Measurements from ENCODE around the gene COLGALT1. TPM values are rescaled to one million over a fixed set of nuclear protein-coding genes. Genes with fewer than 3 reads are reported as not detected.
"Not testable (repeated sequence)": the region's sequence is repeated elsewhere in the genome, so short reads cannot be mapped to it uniquely, and the experiment has no call there.

Gene COLGALT1
- total RNA-seq, 1 donor = 25.3 TPM

DNA sequence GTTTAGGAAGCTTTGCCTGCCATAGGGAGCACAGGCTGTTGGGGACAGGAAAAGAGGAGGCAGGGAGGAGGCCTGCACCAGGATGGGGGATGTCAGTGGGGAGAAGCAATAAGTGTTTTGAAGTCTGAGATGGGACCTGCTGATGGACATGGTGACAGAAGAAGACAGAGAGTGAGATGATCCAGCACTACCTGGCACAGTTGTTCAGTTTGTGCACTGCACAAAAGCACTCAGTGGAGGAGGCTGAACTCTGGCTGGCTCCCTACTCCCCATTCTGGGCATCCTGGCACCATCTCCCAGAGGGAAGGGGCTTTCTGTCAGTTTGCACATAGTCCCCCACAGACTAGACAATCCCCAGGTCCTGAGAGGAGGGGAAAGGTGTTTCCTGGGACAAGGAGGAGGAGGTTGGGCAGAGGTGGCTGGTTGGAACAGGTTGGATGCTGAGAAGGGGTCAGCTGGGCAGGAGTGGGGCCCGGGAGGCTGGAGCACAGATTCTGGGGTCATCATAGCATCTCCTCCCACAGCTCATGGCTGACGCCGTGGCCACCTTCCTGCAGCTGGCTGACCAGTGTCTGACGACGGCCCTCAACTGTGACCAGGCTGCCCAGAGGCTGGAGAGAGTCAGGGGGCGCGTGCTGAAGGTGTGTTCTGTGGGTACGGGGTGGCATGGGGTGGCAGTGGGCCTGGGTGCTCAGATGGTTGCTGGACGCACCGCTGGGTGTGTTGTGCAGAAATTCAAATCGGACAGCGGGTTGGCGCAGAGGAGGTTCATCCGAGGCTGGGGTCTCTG is 12.5 kb upstream of the COLGALT1 start:
- H3K4me3 ChIP-seq (ENCODE audit: low read length) = no peak overlapping the region
- H3K9me3 ChIP-seq (ENCODE audit: low read depth, low read length) = no peaks in the 10 kb centered on the region
- no peaks in the 10 kb centered on the region for H3K27me3 ChIP-seq (ENCODE audit: insufficient read depth, low read length)
- peaks cover 16% of the 10 kb centered on the region for H3K4me1 ChIP-seq (ENCODE audit: insufficient read depth, low read length)

DNA sequence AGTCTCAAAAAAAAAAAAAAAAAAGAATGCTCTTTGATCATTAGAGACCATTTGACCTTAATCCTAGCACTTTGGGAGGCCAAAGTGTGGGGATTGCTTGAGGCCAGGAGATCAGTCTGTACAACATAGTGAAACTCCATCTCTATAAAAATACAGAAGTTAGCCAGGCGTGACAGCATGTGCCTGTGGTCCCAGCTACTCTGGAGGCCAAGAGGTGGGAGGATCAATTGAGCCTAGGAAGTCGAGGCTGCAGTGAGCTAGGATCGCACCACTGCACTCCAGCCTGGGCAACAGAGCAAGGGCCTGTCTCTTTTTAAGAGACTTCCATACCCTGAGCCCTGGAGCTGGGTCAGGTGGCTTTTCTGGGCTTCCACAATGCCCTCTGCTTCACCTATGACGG is 11.5 kb upstream of the COLGALT1 start:
- peaks cover 6% of the 10 kb centered on the region for H3K4me1 ChIP-seq (ENCODE audit: insufficient read depth, low read length)
- no peak overlapping the region for H3K4me3 ChIP-seq (ENCODE audit: low read length)
- no peaks in the 10 kb centered on the region for H3K9me3 ChIP-seq (ENCODE audit: low read depth, low read length)
- no peaks in the 10 kb centered on the region for H3K27me3 ChIP-seq (ENCODE audit: insufficient read depth, low read length)

DNA sequence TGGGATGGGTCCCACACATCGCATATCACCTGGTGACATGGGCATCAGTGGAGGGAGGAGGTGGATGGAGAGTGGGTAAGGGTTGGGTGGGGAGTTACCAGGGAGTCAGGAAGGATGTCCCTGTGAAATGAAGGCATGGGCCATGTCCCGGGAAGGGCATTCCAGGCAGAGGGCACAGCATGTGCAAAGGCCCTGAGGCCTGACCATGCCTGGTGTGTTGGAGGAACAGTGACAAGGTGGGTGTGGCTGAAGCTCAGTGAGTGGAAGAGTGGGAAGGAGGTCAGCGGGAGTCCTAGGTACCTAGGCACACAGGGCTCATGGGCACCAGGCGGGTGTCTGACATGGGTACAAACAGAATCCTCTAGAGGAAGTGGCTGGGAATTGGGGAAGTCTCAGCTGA is 11.0 kb upstream of the COLGALT1 start:
- Histone ChIP-seq H3K9me3 (ENCODE audit: low read depth, low read length) (no peaks in the 10 kb centered on the region), H3K27me3 (ENCODE audit: insufficient read depth, low read length) (no peaks in the 10 kb centered on the region), H3K4me1 (ENCODE audit: insufficient read depth, low read length) (peaks cover 2% of the 10 kb centered on the region), H3K4me3 (ENCODE audit: low read length) (no peak overlapping the region)

DNA sequence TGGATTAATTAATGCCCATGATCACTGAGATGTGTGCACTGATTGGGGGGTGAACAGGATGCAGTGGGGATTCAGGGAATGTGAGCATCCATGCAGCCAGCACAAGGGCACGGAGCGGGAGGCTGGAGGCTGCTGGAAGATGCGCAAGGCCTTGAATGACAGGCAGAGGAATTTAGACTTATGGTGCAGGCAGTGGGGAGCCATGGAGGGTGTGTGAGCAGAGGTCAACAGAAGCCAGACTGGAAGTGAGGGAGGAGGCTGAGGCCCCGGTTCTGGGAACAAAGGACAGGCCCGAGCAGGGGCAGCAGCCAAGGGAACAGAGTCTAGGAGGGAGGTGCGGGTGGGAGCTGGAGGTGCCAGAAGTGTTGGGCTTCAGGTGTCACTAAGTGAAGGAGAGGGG is 7.3 kb upstream of the COLGALT1 start:
- H3K27me3 ChIP-seq (ENCODE audit: insufficient read depth, low read length) = no peaks in the 10 kb centered on the region
- H3K4me1 ChIP-seq (ENCODE audit: insufficient read depth, low read length) = no peaks in the 10 kb centered on the region
- no peaks in the 10 kb centered on the region for H3K9me3 ChIP-seq (ENCODE audit: low read depth, low read length)
- H3K4me3 ChIP-seq (ENCODE audit: low read length) = no peak overlapping the region

DNA sequence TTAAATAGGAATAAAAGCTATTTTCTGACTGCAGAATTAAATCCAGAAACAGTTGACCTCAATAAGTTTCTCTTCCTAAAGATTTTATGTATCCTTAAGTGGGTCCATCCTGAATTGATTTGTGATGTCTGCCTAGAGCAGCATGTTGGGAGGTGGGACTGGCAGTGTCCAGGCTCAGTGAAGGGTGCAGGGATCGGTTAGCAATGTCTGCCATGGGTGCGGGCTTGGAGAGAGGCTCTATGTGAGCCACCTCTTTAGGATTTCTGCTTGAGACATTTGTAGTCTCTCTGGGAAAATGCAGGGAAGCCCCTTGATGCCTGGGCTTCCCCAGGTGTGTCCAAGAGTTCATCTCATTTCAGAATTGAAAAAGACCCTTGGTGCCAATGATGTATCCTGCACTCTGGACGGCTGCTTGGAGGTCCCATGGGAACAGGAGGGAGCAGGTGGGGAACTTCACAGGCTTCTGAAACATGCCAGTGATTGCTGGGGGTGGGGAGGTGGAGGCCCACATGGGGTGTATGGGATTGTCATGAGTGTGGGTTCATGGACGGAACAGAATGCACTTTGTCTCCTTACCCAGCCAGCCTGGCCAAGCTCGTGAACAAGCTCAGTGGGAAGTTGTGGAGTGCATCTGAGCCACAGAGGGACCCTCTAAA is 6.2 kb upstream of the COLGALT1 start:
- Histone ChIP-seq H3K4me3 (ENCODE audit: low read length) (no peak overlapping the region), H3K4me1 (ENCODE audit: insufficient read depth, low read length) (no peaks in the 10 kb centered on the region), H3K27me3 (ENCODE audit: insufficient read depth, low read length) (no peaks in the 10 kb centered on the region), H3K9me3 (ENCODE audit: low read depth, low read length) (no peaks in the 10 kb centered on the region)

DNA sequence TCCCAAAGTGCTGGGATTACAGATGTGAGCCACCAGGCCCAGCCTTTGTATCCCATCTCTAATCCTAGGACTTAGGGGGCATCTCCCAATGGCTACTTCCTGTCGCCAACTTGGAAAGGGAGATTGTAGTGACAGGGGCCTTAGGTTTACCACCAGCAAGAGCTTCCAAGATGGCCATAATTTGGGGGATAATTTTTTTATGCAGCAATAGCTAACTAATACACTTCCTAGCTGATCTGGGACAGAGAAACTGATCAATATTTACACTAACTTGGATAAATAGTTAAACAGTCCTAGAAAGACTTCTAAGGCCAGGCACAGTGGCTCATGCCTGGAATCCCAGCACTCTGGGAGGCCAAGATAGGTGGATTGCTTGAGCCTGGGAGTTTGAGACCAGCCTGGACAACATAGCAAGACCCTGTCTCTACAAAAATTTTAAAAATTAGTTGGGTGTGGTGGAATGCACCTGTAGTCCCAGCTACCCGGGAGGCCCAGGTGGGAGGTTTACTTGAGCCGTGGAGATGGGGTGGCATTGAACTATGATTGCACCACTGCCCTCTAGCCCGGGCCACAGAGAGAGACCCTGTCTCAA is 5.3 kb upstream of the COLGALT1 start:
- Histone ChIP-seq H3K4me3 (ENCODE audit: low read length) (no peak overlapping the region), H3K4me1 (ENCODE audit: insufficient read depth, low read length) (peaks cover 5% of the 10 kb centered on the region), H3K9me3 (ENCODE audit: low read depth, low read length) (no peaks in the 10 kb centered on the region), H3K27me3 (ENCODE audit: insufficient read depth, low read length) (no peaks in the 10 kb centered on the region)

DNA sequence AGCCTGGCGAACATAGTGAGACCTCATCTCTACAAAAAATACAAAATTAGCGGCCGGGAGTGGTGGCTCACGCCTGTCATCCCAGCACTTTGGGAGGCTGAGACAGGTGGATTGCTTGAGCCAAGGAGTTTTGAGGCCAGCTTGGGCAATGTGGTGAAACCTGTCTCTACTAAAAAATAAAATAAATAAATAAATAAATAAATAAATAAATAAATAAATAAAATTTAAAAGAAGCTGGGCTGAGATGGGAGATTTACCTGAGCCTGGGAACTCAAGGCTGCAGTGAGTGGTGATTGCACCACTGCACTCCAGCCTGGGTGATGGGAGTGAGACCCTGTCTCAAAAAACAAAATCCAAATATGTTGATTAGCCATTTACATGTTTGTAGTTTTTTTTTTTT is 2.7 kb upstream of the COLGALT1 start:
- not testable (repeated sequence) for H3K4me3 ChIP-seq (ENCODE audit: low read length); H3K27me3 ChIP-seq (ENCODE audit: insufficient read depth, low read length); H3K9me3 ChIP-seq (ENCODE audit: low read depth, low read length)
- H3K4me1 ChIP-seq (ENCODE audit: insufficient read depth, low read length) = peaks cover 24% of the 10 kb centered on the region

DNA sequence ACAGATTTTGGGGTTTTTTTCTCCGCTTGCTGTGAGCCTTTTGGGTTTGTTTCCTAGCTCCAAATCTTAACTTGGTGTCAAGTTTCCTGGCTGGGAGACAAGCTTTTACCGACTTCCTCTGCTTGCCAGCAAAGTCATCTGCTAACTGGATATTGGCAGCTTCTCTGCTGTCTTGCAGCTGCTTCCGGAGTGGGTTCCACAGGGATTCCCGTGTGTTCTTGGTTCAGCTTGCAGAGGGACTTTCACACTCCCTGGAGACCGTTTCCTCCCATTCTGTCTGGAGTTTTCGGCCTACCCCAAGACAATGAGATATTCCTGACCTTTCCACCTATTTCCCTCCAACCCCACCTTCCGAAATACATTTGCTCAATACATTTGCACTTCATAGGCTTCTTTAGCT is 2.2 kb upstream of the COLGALT1 start:
- H3K27me3 ChIP-seq (ENCODE audit: insufficient read depth, low read length) = no peaks in the 10 kb centered on the region
- peaks cover 29% of the 10 kb centered on the region for H3K4me1 ChIP-seq (ENCODE audit: insufficient read depth, low read length)
- H3K9me3 ChIP-seq (ENCODE audit: low read depth, low read length) = no peaks in the 10 kb centered on the region
- H3K4me3 ChIP-seq (ENCODE audit: low read length) = no peak overlapping the region

DNA sequence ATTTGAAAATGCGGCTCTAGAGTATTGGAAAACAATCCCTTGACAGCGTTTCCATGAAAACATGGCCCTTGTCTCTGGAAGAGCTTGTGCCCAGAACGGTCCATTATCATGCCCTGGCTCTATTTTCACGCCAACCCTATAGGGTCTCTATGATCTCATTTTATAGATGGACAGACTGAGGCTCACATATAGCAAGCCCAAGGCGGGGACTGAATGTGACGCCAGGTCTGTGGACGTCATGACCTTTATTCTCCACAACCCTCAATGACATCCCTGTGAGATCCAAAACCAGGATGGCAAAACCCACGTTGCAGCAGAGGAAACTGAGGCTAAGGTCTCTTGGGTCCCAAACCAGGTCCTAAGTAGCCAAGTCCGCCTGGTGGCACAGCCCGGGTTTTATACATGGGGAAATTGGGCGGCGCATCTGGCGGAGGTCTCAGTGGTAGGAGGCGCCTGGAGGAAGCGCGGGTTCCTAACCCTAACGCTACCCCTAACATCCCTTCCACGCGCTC is 425 bp upstream of the COLGALT1 start:
- peak overlapping the region; percentile 86 for H3K4me3 ChIP-seq (ENCODE audit: low read length)
- peaks cover 44% of the 10 kb centered on the region for H3K4me1 ChIP-seq (ENCODE audit: insufficient read depth, low read length)
- H3K9me3 ChIP-seq (ENCODE audit: low read depth, low read length) = no peaks in the 10 kb centered on the region
- no peaks in the 10 kb centered on the region for H3K27me3 ChIP-seq (ENCODE audit: insufficient read depth, low read length)

DNA sequence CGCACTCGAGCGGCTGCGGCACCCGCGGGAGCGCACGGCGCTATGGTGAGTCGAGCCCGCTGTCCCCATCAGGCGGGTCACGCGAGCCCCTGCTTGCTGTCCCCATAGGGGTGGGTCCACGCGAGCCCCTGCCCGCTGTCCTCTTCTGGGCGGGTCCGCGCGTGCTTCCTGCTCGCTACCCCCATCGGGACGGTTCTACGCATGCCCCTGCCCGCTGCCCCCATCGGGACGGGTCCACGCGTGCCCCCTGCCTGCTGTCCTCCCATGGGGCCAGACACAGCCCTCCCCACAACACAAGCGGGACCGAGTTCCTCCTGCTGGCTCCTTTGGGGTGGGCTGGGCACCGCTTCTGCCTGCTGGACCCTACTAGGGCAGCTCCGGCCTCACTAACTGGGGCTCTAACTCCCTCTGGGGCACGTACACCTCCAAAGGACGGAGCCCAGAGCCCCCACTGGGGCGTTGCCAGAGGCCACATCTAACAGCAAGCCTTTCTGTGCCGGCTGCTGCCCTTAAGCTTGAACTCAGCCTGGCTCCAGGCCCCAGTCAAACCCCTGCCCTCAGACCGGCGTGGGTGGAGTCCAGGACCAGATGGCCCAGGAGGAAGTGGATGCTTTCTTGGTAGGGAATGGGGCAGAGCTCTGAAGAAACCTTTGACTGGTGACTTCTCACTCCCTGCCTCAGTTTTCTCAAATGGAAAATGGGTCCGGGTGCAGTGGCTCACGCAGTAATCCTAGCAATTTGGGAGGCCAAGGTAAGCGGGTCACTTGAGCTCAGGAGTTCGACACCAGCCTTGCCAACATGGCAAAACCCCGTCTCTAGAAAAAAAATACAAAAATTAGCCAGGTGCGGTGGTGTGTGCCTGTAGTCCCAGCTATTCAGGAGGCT is 722 bp downstream of the COLGALT1 start:
- Histone ChIP-seq H3K4me3 (ENCODE audit: low read length) (peak overlapping the region; percentile 86), H3K9me3 (ENCODE audit: low read depth, low read length) (no peaks in the 10 kb centered on the region), H3K4me1 (ENCODE audit: insufficient read depth, low read length) (peaks cover 56% of the 10 kb centered on the region), H3K27me3 (ENCODE audit: insufficient read depth, low read length) (no peaks in the 10 kb centered on the region)

DNA sequence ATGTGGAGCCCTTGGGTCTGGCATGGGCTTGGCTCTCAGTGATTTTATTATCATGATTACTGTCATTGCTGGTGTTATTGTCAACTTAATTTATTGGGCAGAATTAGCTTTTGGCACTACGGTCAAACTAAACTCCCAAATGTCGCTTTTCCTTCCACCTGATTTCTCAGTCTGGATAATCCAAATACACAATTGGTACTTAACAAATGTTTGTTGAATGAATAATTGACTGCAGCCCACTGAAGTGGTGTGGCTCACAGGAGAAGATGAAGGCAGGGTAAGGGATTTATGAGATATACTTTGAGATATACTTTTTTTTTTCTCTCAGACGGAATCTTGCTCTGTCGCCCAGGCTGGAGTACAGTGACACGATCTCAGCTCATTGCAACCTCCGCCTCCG is 1.5 kb downstream of the COLGALT1 start:
- no peaks in the 10 kb centered on the region for H3K9me3 ChIP-seq (ENCODE audit: low read depth, low read length)
- H3K4me1 ChIP-seq (ENCODE audit: insufficient read depth, low read length) = peaks cover 64% of the 10 kb centered on the region
- peak overlapping the region; percentile 86 for H3K4me3 ChIP-seq (ENCODE audit: low read length)
- no peaks in the 10 kb centered on the region for H3K27me3 ChIP-seq (ENCODE audit: insufficient read depth, low read length)

DNA sequence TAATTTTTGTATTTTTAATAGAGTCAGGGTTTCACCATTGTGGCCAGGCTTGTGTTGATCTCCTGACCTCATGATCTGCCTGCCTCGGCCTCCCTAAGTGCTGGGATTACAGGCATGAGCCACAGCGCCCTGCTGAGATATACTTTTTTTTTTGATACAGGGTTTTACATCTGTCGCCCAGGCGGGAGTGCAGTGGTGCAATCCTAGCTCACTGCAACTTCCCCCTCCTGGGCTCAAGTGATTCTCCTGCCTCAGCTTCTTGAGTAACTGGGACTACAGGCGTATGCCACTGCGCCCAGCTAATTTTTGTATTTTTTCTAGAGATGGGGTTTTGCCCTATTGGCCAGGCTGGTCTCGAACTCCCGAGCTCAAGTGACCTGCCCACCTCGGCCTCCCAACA is 2.0 kb downstream of the COLGALT1 start:
- Histone ChIP-seq H3K9me3 (ENCODE audit: low read depth, low read length) (no peaks in the 10 kb centered on the region), H3K4me1 (ENCODE audit: insufficient read depth, low read length) (peaks cover 68% of the 10 kb centered on the region), H3K4me3 (ENCODE audit: low read length) (no peak overlapping the region), H3K27me3 (ENCODE audit: insufficient read depth, low read length) (no peaks in the 10 kb centered on the region)

DNA sequence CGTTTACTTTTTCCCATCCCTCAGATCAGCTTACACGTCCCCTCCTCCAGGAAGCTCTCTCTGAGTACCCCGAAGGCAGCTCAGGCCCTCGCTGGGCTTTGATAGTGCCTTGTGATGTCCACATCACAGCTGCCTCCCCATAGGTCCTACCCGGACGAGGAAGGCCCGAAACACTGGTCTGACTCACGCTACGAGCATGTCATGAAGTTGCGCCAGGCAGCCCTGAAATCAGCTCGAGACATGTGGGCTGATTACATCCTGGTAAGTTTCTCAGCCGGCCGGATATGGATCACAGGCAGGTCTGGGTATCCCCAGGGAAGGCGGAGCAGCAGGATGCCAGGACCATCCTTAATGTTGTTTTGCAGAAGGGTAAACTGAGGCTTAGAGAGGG is 4.8 kb downstream of the COLGALT1 start:
- H3K4me1 ChIP-seq (ENCODE audit: insufficient read depth, low read length) = peaks cover 63% of the 10 kb centered on the region
- no peaks in the 10 kb centered on the region for H3K27me3 ChIP-seq (ENCODE audit: insufficient read depth, low read length)
- H3K4me3 ChIP-seq (ENCODE audit: low read length) = no peak overlapping the region
- H3K9me3 ChIP-seq (ENCODE audit: low read depth, low read length) = no peaks in the 10 kb centered on the region

DNA sequence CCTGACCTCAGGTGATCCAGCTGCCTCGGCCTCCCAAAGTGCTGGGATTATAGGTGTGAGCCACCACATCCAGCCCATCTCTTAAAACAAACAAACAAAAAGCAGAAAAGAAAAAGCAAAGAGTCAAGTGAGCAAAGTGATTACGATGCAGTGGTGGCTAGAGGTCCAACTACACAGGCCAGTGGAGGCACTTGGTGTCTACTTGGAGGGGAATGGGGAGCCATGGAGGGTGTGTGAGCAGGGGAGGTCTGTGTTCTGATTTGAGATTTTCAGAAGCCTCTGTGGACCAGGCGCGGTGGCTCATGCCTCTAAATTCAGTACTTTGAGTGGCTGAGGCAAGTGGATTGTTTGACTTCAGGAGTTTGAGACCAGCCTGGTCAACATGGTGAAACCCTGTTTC is 6.6 kb downstream of the COLGALT1 start:
- H3K4me1 ChIP-seq (ENCODE audit: insufficient read depth, low read length) = peaks cover 50% of the 10 kb centered on the region
- no peak overlapping the region for H3K4me3 ChIP-seq (ENCODE audit: low read length)
- no peaks in the 10 kb centered on the region for H3K9me3 ChIP-seq (ENCODE audit: low read depth, low read length)
- H3K27me3 ChIP-seq (ENCODE audit: insufficient read depth, low read length) = no peaks in the 10 kb centered on the region

DNA sequence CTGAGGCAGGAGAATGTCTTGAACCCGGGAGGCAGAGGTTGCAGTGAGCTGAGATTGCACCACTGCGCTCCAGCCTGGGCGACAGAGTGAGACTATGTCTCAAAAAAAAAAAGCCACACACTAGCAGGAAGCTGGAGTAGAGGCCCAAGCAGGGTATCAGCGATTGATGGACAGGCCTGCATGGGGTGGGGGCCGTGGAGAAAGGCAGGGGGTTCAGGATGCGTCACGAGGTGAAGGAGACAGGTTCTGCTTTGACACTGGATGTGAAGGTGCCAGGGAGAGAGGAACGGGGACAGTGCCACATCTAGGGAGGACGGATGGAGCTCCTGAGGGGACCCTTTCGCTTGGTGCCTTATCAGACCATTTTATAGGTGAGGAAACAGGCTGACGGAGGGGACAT is 7.1 kb downstream of the COLGALT1 start:
- no peak overlapping the region for H3K4me3 ChIP-seq (ENCODE audit: low read length)
- H3K27me3 ChIP-seq (ENCODE audit: insufficient read depth, low read length) = no peaks in the 10 kb centered on the region
- peaks cover 45% of the 10 kb centered on the region for H3K4me1 ChIP-seq (ENCODE audit: insufficient read depth, low read length)
- H3K9me3 ChIP-seq (ENCODE audit: low read depth, low read length) = no peaks in the 10 kb centered on the region

Data from mononuclear cell (primary cell).